HAP-1 (cell line): ENCODE results near the gene CALHM3.
A peak's percentile ranks its signal among the peaks of the same experiment; 100 is the strongest.

Experiments used
- DNase-seq, 2 experiments: peaks; one replicate each; pipeline ENCODE4 v3.0.0-alpha.2; 2016 to 2020; ENCODE audit warnings: low spot score in 2 of 2
- H3K27me3 ChIP-seq: fragments of 250-450 bp; sonication (Bioruptor Pico); 2 replicates; pipeline ENCODE4 v1.5.1; 2020; ENCODE audit warnings: low read depth, mild to moderate bottlenecking, moderate library complexity
- H3K36me3 ChIP-seq: fragments of 250-450 bp; sonication (Bioruptor Pico); replicated peaks from 2 replicates; pipeline ENCODE4 v1.5.1; 2020; ENCODE audit warnings: mild to moderate bottlenecking
- H3K4me1 ChIP-seq: fragments of 250-450 bp; sonication (Bioruptor Pico); 2 replicates; pipeline ENCODE4 v1.5.1; 2020; ENCODE audit warnings: mild to moderate bottlenecking
- H3K4me3 ChIP-seq: fragments of 250-450 bp; sonication (Bioruptor Pico); 2 replicates; pipeline ENCODE4 v1.5.1; 2020; ENCODE audit warnings: mild to moderate bottlenecking, moderate library complexity
- H3K9me3 ChIP-seq: fragments of 250-450 bp; sonication (Bioruptor Pico); 2 replicates; pipeline ENCODE4 v1.5.1; 2020; ENCODE audit warnings: mild to moderate bottlenecking, moderate library complexity
- in situ Hi-C: fragments of 300-500 bp; cut with MboI; formaldehyde crosslinking; loops from 3 replicates; pipeline ENCODE4 v1.14.3; 2020; ENCODE audit warnings: low sequenced_read_pairs, inconsistent platforms, mixed read lengths

The CALHM3 gene

DNA sequence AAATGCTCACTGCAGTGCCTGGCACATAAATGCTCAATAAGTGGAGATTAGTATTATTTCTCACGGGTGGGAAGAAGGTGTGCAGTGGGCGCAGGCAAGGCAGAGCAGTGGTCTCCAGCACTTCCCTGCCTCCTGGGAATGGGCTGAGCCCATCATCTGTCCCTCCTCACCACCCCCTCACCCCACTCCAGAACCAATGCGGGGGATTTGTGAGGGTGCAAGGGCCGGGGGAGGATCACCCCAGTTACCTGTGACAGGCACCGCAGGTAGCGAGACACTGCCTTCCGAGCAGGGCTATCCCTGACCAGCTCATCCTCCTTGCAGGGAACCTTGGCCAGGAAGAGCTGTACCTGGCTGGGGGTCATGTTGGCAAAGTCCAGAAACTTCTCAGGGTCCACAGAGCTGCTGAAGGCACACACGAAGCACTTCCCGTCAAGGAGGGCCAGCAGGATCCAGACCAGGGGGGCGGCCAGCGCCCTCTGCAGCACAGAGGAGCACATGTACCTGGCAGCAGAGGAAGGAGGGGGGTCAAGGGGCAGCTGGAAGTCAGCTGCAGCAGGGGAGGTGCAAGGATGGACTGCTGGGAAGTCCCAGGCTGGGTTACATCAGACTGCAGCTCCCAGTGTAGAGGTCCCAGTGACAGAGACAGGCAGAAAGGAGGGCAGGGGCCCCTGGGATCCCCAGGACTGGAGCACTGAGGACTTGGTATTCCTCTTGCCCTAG, 2.8 kb downstream of the CALHM3 start:
- no peaks in the 10 kb centered on the region for H3K36me3 ChIP-seq
- H3K9me3 ChIP-seq: no peaks in the 10 kb centered on the region
- in situ Hi-C loops: no loop called here
- H3K27me3 ChIP-seq: no peaks in the 10 kb centered on the region
- no peaks in the 10 kb centered on the region for H3K4me1 ChIP-seq
- H3K4me3 ChIP-seq: no peak overlapping the region
- peak in 1 of 2 experiments; percentile 41 for DNase-seq

DNA sequence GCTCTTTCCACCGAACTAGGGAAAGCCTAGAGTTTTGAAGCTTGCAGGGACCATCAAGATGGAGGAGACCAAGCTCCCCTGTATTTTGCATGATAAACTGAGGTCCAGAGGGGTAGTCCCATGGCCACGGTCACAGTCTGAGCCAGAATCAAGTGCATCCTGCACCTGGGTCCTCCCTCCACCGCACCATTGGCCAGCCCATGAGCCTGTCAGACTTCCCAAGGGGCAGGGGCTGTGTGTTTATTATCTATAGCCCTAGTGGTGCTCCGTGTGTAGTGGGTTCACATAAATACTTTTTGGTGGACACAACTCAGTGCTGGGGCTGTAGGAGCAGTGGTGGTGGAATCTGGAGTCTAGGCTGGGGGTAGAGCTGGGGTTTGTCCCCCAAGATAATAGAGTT, 3.6 kb downstream of the CALHM3 start:
- Histone ChIP-seq H3K36me3 (no peaks in the 10 kb centered on the region), H3K27me3 (peaks cover 4% of the 10 kb centered on the region; the same call in 1 of the 2 replicates), H3K4me1 (no peaks in the 10 kb centered on the region), H3K4me3 (no peak overlapping the region), H3K9me3 (no peaks in the 10 kb centered on the region)
- in situ Hi-C loops: no loop called here
- no peak for DNase-seq

GRCh38 chr10:103474077-103474476, 5.0 kb downstream of the CALHM3 start:
- Histone ChIP-seq H3K27me3 (peaks cover 6% of the 10 kb centered on the region; the same call in 1 of the 2 replicates), H3K36me3 (no peaks in the 10 kb centered on the region), H3K4me1 (no peaks in the 10 kb centered on the region), H3K9me3 (no peaks in the 10 kb centered on the region), H3K4me3 (no peak overlapping the region)
- DNase-seq: no peak
- in situ Hi-C loops: no loop called here

GRCh38 chr10:103473261-103473671, 5.8 kb downstream of the CALHM3 start:
- Histone ChIP-seq H3K4me1 (no peaks in the 10 kb centered on the region), H3K9me3 (no peaks in the 10 kb centered on the region), H3K4me3 (no peak overlapping the region), H3K27me3 (peaks cover 6% of the 10 kb centered on the region; the same call in 1 of the 2 replicates), H3K36me3 (no peaks in the 10 kb centered on the region)
- no peak for DNase-seq
- in situ Hi-C loops: no loop called here

GRCh38 chr10:103472005-103472404, 7.0 kb downstream of the CALHM3 start:
- H3K36me3 ChIP-seq: no peaks in the 10 kb centered on the region
- no peak for DNase-seq
- no peak overlapping the region for H3K4me3 ChIP-seq
- no peaks in the 10 kb centered on the region for H3K9me3 ChIP-seq
- in situ Hi-C loops: no loop called here
- no peaks in the 10 kb centered on the region for H3K4me1 ChIP-seq
- H3K27me3 ChIP-seq: peaks cover 6% of the 10 kb centered on the region; the same call in 1 of the 2 replicates

- Histone ChIP-seq H3K36me3 (no peaks in the 10 kb centered on the region), H3K4me1 (no peaks in the 10 kb centered on the region), H3K27me3 (peaks cover 6% of the 10 kb centered on the region; the same call in 1 of the 2 replicates), H3K9me3 (no peaks in the 10 kb centered on the region), H3K4me3 (no peak overlapping the region)
- DNase-seq: no peak
- in situ Hi-C loops: no loop called here
Measured at GRCh38 chr10:103470761-103471653, 8.0 kb downstream of the CALHM3 start.

- Histone ChIP-seq H3K27me3 (peaks cover 6% of the 10 kb centered on the region; the same call in 1 of the 2 replicates), H3K4me3 (no peak overlapping the region), H3K9me3 (no peaks in the 10 kb centered on the region), H3K36me3 (no peaks in the 10 kb centered on the region), H3K4me1 (no peaks in the 10 kb centered on the region)
- no peak for DNase-seq
- in situ Hi-C loops: no loop called here
Measured at GRCh38 chr10:103469201-103469600, 9.8 kb downstream of the CALHM3 start.

GRCh38 chr10:103467406-103467805, 11.6 kb downstream of the CALHM3 start:
- no peak for DNase-seq
- no peaks in the 10 kb centered on the region for H3K36me3 ChIP-seq
- no peaks in the 10 kb centered on the region for H3K9me3 ChIP-seq
- H3K4me3 ChIP-seq: no peak overlapping the region
- in situ Hi-C loops: no loop called here
- H3K27me3 ChIP-seq: peaks cover 6% of the 10 kb centered on the region; the same call in 1 of the 2 replicates
- no peaks in the 10 kb centered on the region for H3K4me1 ChIP-seq

DNA sequence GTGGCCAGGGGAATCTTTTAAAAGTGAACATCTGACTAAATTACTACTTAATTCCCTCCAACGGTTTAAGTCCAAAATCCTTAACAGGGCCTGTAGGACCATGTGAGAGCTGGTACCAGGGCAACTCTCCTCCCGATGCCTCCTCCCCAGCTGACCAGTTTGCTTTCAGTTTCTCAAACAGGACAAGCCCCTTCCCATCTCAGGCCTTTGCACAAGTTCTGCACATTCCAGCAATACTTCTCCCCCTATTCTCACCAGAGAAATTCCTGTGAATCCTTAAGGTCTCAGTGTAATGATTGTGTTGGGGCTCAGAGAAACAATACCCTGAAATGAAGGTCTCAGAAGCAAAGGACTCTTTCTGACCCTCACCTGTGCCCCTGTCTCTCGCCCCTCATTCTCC, 12.3 kb downstream of the CALHM3 start:
- in situ Hi-C loops: no loop called here
- H3K4me1 ChIP-seq: no peaks in the 10 kb centered on the region
- peaks cover 6% of the 10 kb centered on the region; the same call in 1 of the 2 replicates for H3K27me3 ChIP-seq
- H3K9me3 ChIP-seq: no peaks in the 10 kb centered on the region
- DNase-seq: no peak
- H3K4me3 ChIP-seq: no peak overlapping the region
- no peaks in the 10 kb centered on the region for H3K36me3 ChIP-seq

GRCh38 chr10:103465411-103466179, 13.4 kb downstream of the CALHM3 start:
- no peaks in the 10 kb centered on the region for H3K4me1 ChIP-seq
- peaks cover 3% of the 10 kb centered on the region; the same call in 1 of the 2 replicates for H3K27me3 ChIP-seq
- in situ Hi-C loops: no loop called here
- H3K9me3 ChIP-seq: no peaks in the 10 kb centered on the region
- DNase-seq: no peak
- no peak overlapping the region for H3K4me3 ChIP-seq
- no peaks in the 10 kb centered on the region for H3K36me3 ChIP-seq

GRCh38 chr10:103463499-103463898, 15.5 kb downstream of the CALHM3 start:
- H3K36me3 ChIP-seq: no peaks in the 10 kb centered on the region
- DNase-seq: no peak
- H3K4me3 ChIP-seq: no peak overlapping the region
- no peaks in the 10 kb centered on the region for H3K27me3 ChIP-seq
- no peaks in the 10 kb centered on the region for H3K9me3 ChIP-seq
- in situ Hi-C loops: no loop called here
- no peaks in the 10 kb centered on the region for H3K4me1 ChIP-seq

DNA sequence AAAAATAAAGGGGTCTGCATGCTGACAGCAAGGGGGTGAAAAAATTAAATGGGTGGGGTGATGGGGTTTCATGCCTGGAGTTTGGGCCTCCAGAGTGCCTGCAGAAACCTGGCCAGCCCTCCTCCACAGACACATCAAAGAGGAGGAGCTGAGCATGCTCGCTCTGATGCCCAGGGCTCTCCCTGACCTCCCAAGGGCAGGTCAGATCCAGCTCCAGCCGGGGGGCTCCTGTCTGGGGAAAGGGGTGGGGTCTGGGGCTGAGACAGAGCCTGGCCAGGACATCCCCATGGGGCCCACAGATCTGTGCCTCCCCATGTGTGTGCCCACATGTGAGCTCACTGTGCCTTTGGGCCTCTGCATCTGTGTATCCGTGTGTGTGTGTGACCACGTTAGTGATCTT, 19.4 kb downstream of the CALHM3 start:
- H3K4me3 ChIP-seq: no peak overlapping the region
- H3K9me3 ChIP-seq: no peaks in the 10 kb centered on the region
- no peaks in the 10 kb centered on the region for H3K36me3 ChIP-seq
- DNase-seq: no peak
- in situ Hi-C loops: no loop called here
- no peaks in the 10 kb centered on the region for H3K27me3 ChIP-seq
- no peaks in the 10 kb centered on the region for H3K4me1 ChIP-seq

DNA sequence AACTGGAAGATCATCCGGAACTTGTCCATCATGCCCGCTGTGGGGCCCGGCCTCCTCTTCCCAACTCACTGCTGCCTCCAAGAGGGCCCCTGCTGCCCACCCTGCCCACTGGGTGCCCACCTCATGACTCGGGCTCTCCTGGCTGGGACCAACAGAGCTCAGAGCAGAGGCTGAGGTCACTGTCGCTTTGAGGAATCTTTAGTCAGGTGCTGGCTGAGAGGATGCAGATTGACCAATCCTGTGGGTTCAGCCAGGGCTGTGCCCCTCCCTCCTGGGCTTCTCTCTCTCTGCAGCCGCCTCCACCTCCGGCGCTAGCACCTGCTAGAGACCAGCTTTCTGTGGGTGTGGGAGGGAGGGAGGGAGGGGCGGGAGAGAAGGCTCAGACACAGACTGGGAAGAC, 20.3 kb downstream of the CALHM3 start, which contains the start of gene CALHM1:
Gene CALHM1, minus strand, starts transcription at position 181 of the 400 bp plus-strand sequence. Its CDS starts 149 bp downstream, at position 32.
- H3K4me3 ChIP-seq: no peak within 1 kb of the TSS
- in situ Hi-C loops: no loop called here
- H3K27me3 ChIP-seq: no peaks in the 10 kb centered on the region
- DNase-seq: no peak
- no peaks in the 10 kb centered on the region for H3K9me3 ChIP-seq
- no peaks in the 10 kb centered on the region for H3K4me1 ChIP-seq
- H3K36me3 ChIP-seq: no peaks in the 10 kb centered on the region
